DMS53 treated with DMSO at 0.1 percent for 48 hours (cell line): ENCODE measurements around the gene TPD52L1.

Experiments used
- DNase-seq: peaks from one replicate; lab custom pipeline; 2025; ENCODE audit not compliant: unreplicated experiment; lab: John Stamatoyannopoulos, UW

TPD52L1 gene

GRCh38 chr6:125207956-125208355 lies 54.4 kb downstream of the TPD52L1 start:
- no peak for DNase-seq

- DNase-seq: no peak
Measured at GRCh38 chr6:125208625-125209249, 55.2 kb downstream of the TPD52L1 start.

GRCh38 chr6:125210667-125211066 lies 57.1 kb downstream of the TPD52L1 start:
- DNase-seq: no peak

GRCh38 chr6:125211352-125211751 lies 57.8 kb downstream of the TPD52L1 start:
- no peak for DNase-seq

- DNase-seq: no peak
Measured at GRCh38 chr6:125212377-125212776, 58.8 kb downstream of the TPD52L1 start.

GRCh38 chr6:125213939-125214338 lies 60.4 kb downstream of the TPD52L1 start:
- DNase-seq: no peak

- no peak for DNase-seq
Measured at GRCh38 chr6:125215252-125215819, 61.8 kb downstream of the TPD52L1 start.

GRCh38 chr6:125216015-125216414 lies 62.4 kb downstream of the TPD52L1 start:
- DNase-seq: no peak

- no peak for DNase-seq
Measured at GRCh38 chr6:125217369-125217768, 63.8 kb downstream of the TPD52L1 start.

GRCh38 chr6:125217992-125218391 lies 64.4 kb downstream of the TPD52L1 start:
- no peak for DNase-seq

GRCh38 chr6:125219361-125219895 lies 65.9 kb downstream of the TPD52L1 start:
- no peak for DNase-seq

- no peak for DNase-seq
Measured at GRCh38 chr6:125220712-125221111, 67.1 kb downstream of the TPD52L1 start.

- DNase-seq: no peak
Measured at GRCh38 chr6:125222531-125223455, 69.2 kb downstream of the TPD52L1 start.

- DNase-seq: no peak
Measured at GRCh38 chr6:125224231-125224861, 70.8 kb downstream of the TPD52L1 start.

- no peak for DNase-seq
Measured at GRCh38 chr6:125227244-125227643, 73.7 kb downstream of the TPD52L1 start.

- no peak for DNase-seq
Measured at GRCh38 chr6:125228981-125229479, 75.5 kb downstream of the TPD52L1 start.

- DNase-seq: no peak
Measured at GRCh38 chr6:125230674-125231073, 77.1 kb downstream of the TPD52L1 start.

- DNase-seq: no peak
Measured at GRCh38 chr6:125231133-125231532, 77.6 kb downstream of the TPD52L1 start.

- DNase-seq: no peak
Measured at GRCh38 chr6:125231574-125232343, 78.2 kb downstream of the TPD52L1 start.

GRCh38 chr6:125232466-125232865 lies 78.9 kb downstream of the TPD52L1 start:
- DNase-seq: no peak
